CD8-positive, alpha-beta memory T cell (primary cell): ENCODE measurements around the gene FAS. TPM values are rescaled to one million over a fixed set of nuclear protein-coding genes. Genes with fewer than 3 reads are reported as not detected.
"Not testable (repeated sequence)": the region's sequence is repeated elsewhere in the genome, so short reads cannot be mapped to it uniquely, and the experiment has no call there.

Experiments used
- CTCF ChIA-PET: fragments of 350-600 bp; sonication (Branson Sonifier 250); formaldehyde crosslinking; loops from one replicate; lab custom pipeline; 2021; ENCODE audit warnings: antibody characterized with exemption; lab: Charles Lee
- POLR2A ChIA-PET: fragments of 350-600 bp; sonication (Branson Sonifier 250); formaldehyde crosslinking; loops from one replicate; lab custom pipeline; 2021; ENCODE audit warnings: antibody characterized with exemption; lab: Charles Lee
- DNase-seq, 5 donors: peaks; one replicate each; pipeline versions ENCODE4 v3.0.0 to v3.0.0-alpha.2; 2020 to 2022; ENCODE audit warnings: mixed read lengths in 1 of 5
- H3K27ac ChIP-seq: one replicate; pipeline ENCODE4 v1.7.0; 2013; ENCODE audit warnings: low read depth, mild to moderate bottlenecking, low read length, moderate library complexity
- H3K27me3 ChIP-seq: 2 replicates; pipeline ENCODE4 v1.7.0; 2013; ENCODE audit warnings: low read length, mild to moderate bottlenecking; ENCODE audit not compliant: insufficient read depth, poor library complexity, severe bottlenecking
- H3K36me3 ChIP-seq: 2 replicates; pipeline ENCODE4 v1.7.0; 2013; ENCODE audit warnings: mild to moderate bottlenecking, low read length, moderate library complexity; ENCODE audit not compliant: insufficient read depth
- H3K4me1 ChIP-seq: 2 replicates; pipeline ENCODE4 v1.7.0; 2013; ENCODE audit warnings: mild to moderate bottlenecking, low read length, moderate library complexity; ENCODE audit not compliant: insufficient read depth
- H3K4me3 ChIP-seq: 2 replicates; pipeline ENCODE4 v1.7.0; 2013; ENCODE audit warnings: mild to moderate bottlenecking, low read length
- H3K9me3 ChIP-seq: 2 replicates; pipeline ENCODE4 v1.7.0; 2013; ENCODE audit warnings: mild to moderate bottlenecking, low read length
- H3K27ac Mint-ChIP-seq, 8 donors: one replicate each; pipeline ENCODE4 v1.8.0; 2020 to 2021; ENCODE audit warnings: mixed read lengths in 8 of 8, mild to moderate bottlenecking in 6 of 8, inconsistent platforms in 3 of 8, moderate library complexity in 3 of 8
- H3K27me3 Mint-ChIP-seq, 2 donors: one replicate each; pipeline ENCODE4 v1.8.0; 2020 to 2021; ENCODE audit warnings: mixed read lengths in 2 of 2, mild to moderate bottlenecking in 1 of 2, moderate library complexity in 1 of 2
- H3K36me3 Mint-ChIP-seq, 3 donors: one replicate each; pipeline ENCODE4 v1.8.0; 2020 to 2021; ENCODE audit warnings: mixed read lengths in 3 of 3, inconsistent platforms in 1 of 3, mild to moderate bottlenecking in 1 of 3
- H3K4me1 Mint-ChIP-seq, 3 donors: one replicate each; pipeline ENCODE4 v1.8.0; 2020 to 2021; ENCODE audit warnings: mixed read lengths in 3 of 3, inconsistent platforms in 1 of 3, mild to moderate bottlenecking in 1 of 3
- H3K4me3 Mint-ChIP-seq, 7 donors: one replicate each; pipeline ENCODE4 v1.8.0; 2020 to 2021; ENCODE audit warnings: mixed read lengths in 7 of 7, mild to moderate bottlenecking in 6 of 7, moderate library complexity in 4 of 7, inconsistent platforms in 2 of 7
- H3K9me3 Mint-ChIP-seq, 5 donors: one replicate each; pipeline ENCODE4 v1.8.0; 2020 to 2022; ENCODE audit warnings: mixed read lengths in 5 of 5, mild to moderate bottlenecking in 3 of 5, moderate library complexity in 2 of 5, inconsistent platforms in 1 of 5
- polyA plus RNA-seq: library from polyadenylated mRNA; unstranded; fragments of 300-500 nt; fragmentation: Illumina TruSeq; gene quantifications from one replicate; pipeline ENCODE4 v1.2.3, GENCODE V29; 2021
- total RNA-seq, 2 experiments: library from RNA; stranded (reverse); gene quantifications; one replicate each; pipeline ENCODE4 v1.2.3, GENCODE V29; 2021

The FAS gene
- total and polyA plus RNA-seq, 3 experiments from 2014 or later: 41.6 to 78.5 (median 77.9) TPM

DNA sequence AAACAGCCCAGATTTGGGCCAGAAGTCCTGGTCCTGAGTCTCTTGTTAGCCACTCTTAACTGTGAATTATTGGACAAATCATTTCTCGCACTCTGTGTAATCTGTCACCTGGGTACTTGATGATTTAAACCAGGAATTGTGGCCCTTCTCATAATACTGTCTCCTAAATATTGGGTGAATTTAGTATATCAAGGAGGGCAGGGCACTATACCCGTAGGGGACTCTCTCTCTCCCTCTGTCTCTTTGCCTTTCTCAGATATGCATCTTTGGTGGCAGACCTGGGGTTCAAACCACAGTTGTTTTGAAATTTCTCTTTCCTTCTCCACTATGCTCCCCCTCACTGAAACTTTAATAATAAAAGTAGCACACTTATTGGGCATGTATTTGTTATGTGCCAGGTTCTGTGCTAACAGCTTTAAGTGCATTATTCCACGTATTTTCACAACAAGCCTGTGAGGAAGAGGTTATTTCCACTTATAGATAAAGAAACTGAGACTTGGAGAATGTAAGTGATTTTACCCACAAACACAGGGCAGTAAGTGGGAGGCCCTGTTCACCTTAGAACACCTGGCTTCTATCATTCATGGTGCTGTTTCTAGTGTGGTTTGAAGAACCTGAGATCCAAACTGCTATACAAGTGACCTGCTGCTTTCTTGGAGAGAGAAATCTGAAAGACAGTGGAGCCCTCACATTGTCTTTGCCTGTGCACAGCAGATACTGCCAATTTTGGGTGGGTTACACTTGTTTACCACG is 11.8 kb downstream of the FAS start:
- Mint-ChIP-seq H3K27me3 (no peaks in the 10 kb centered on the region), H3K9me3 (no peaks in the 10 kb centered on the region), H3K4me1 (peaks cover 63 to 89% (median 84%) of the 10 kb centered on the region in 3 donors), H3K27ac (peak overlapping the region; percentile 57 to 97 (median 94)), H3K36me3 (peaks cover 5 to 35% (median 9%) of the 10 kb centered on the region in 3 donors), H3K4me3 (peak overlapping the region; percentile 81 to 94 (median 86))
- POLR2A ChIA-PET: interaction anchor here (1.3 kb wide), 1 partner anchor 10 kb away, joined by 6 read pairs; no protein-coding TSS in a partner anchor
- H3K4me1 ChIP-seq: peaks cover 39% of the 10 kb centered on the region
- peak overlapping the region; percentile 21 for H3K27ac ChIP-seq
- CTCF ChIA-PET: interaction anchor here (1.0 to 2.1 kb wide), 3 partner anchors 11 to 215 kb away, joined by 3 to 16 read pairs (median 3); partner anchors contain the start of gene FAS
- H3K9me3 ChIP-seq: no peaks in the 10 kb centered on the region
- peaks cover 5% of the 10 kb centered on the region for H3K36me3 ChIP-seq
- H3K4me3 ChIP-seq: no peak overlapping the region
- no peaks in the 10 kb centered on the region for H3K27me3 ChIP-seq
- DNase-seq: no peak

DNA sequence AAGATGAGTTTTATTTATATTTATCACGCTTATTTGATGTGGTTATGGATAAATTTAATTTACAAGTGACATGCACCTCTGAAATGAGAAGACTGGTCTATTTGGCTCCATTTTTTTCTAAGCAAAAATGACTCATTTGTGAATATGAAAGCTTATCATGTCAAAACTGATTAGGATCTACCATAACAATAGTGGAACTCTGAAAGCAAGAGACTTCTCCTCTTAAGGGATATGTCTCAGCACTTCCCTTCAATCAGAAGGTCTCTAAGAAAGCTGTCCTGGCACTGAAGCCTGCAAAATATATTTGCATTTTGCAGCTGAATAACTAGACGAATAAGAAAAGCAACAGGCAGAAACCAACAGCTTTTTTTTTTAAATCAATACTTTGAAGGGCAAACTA is 12.7 kb downstream of the FAS start:
- Histone ChIP-seq H3K27me3 (no peaks in the 10 kb centered on the region), H3K36me3 (peaks cover 5% of the 10 kb centered on the region), H3K27ac (no peak overlapping the region), H3K4me1 (peaks cover 38% of the 10 kb centered on the region), H3K4me3 (no peak overlapping the region), H3K9me3 (no peaks in the 10 kb centered on the region)
- H3K9me3 Mint-ChIP-seq: no peaks in the 10 kb centered on the region
- no peaks in the 10 kb centered on the region for H3K27me3 Mint-ChIP-seq
- no peak for DNase-seq
- peaks cover 11 to 45% (median 14%) of the 10 kb centered on the region in 3 donors for H3K36me3 Mint-ChIP-seq
- peaks cover 60 to 86% (median 84%) of the 10 kb centered on the region in 3 donors for H3K4me1 Mint-ChIP-seq
- H3K27ac Mint-ChIP-seq: peak overlapping the region in 6 of 8 donors; percentile 17 to 96 (median 72)
- peak overlapping the region in 1 of 7 donors; percentile 20 for H3K4me3 Mint-ChIP-seq
- POLR2A ChIA-PET: no interaction called here
- CTCF ChIA-PET: interaction anchor here (1.0 to 1.1 kb wide), 2 partner anchors 69 to 79 kb away, joined by 3 to 5 read pairs; no protein-coding TSS in a partner anchor

DNA sequence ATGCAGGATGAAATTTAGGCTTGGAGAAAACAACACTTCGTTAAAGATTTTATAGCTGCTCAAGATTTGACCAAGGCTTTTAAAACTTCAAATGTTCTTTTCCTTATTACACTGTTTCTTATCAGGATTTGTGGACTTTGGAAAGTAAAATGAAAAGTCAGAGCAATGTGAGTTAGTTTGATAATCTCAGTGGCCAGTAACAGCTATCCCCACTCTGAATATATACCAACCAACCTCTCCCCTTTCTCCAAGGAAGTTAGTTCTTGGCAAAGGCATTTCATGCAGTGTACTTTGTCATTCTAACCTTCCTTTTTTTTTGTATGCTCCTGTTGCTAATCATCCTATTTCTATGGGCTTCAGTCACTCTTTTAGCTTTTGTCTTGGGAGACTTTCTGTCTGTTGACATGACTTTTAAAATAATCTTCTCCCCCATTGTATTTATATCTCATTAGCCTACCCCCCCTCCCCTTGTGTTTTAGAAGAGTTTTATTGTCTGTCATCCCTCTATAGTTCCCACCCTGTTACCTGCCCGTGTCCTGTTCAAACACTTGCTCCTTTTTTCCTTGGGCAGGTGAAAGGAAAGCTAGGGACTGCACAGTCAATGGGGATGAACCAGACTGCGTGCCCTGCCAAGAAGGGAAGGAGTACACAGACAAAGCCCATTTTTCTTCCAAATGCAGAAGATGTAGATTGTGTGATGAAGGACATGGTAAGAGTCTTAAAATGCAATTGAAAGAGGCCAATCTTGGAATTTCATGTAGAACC is 16.7 kb downstream of the FAS start:
- ChIA-PET POLR2A (interaction anchor here (1.4 kb wide), 1 partner anchor 16 kb away, joined by 5 read pairs; no protein-coding TSS in a partner anchor), CTCF (interaction anchor here (0.6 to 2.9 kb wide), 5 partner anchors 12 to 116 kb away, joined by 3 to 16 read pairs (median 4); partner anchors contain the start of gene FAS)
- Mint-ChIP-seq H3K27ac (peak overlapping the region in 6 of 8 donors; percentile 1 to 72 (median 58)), H3K9me3 (no peaks in the 10 kb centered on the region), H3K4me1 (peaks cover 26 to 57% (median 56%) of the 10 kb centered on the region in 3 donors), H3K27me3 (no peaks in the 10 kb centered on the region), H3K36me3 (peaks cover 16 to 78% (median 31%) of the 10 kb centered on the region in 3 donors), H3K4me3 (peak overlapping the region in 1 of 7 donors; percentile 32)
- H3K4me1 ChIP-seq: peaks cover 15% of the 10 kb centered on the region
- H3K4me3 ChIP-seq: no peak overlapping the region
- no peaks in the 10 kb centered on the region for H3K9me3 ChIP-seq
- no peak for DNase-seq
- peaks cover 18% of the 10 kb centered on the region for H3K36me3 ChIP-seq
- H3K27ac ChIP-seq: no peak overlapping the region
- H3K27me3 ChIP-seq: no peaks in the 10 kb centered on the region

DNA sequence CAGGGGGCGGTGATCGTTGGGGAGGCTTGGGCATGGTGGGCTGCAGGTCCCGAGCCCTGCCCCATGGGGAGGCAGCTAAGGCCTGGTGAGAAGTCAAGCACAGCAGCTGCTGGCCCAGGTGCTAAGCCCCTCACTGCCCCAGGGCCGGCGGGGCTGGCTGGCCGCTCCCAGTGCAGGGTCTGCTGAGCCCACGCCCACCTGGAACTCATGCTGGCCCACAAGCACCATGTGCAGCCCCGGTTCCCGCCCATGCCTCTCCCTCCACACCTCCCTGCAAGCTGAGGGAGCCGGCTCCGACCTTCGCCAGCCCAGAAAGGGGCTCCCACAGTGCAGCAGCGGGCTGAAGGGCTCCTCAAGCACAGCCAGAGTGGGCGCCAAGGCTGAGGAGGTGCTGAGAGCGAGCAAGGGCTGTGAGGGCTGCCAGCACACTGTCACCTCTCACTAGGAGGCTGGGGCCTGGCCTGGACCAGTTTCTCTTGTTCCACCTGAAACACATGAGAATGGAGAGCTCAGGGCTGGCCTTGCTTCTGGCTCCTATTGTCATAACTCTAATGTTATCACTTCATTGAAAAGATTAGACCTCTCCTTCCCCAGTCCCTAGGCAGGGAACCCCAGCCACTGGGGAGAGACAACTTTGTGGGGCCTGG is 28.2 kb downstream of the FAS start:
- H3K9me3 Mint-ChIP-seq, H3K4me1 ChIP-seq, H3K27ac ChIP-seq, H3K27me3 ChIP-seq, H3K4me3 Mint-ChIP-seq, H3K9me3 ChIP-seq, H3K27ac Mint-ChIP-seq, H3K4me3 ChIP-seq, POLR2A ChIA-PET, H3K27me3 Mint-ChIP-seq, DNase-seq: not testable (repeated sequence)
- CTCF ChIA-PET: interaction anchor here (0.8 to 2.5 kb wide), 3 partner anchors 11 to 199 kb away, joined by 3 to 9 read pairs (median 4); no protein-coding TSS in a partner anchor
- H3K36me3 ChIP-seq: peaks cover 17% of the 10 kb centered on the region
- H3K4me1 Mint-ChIP-seq: peaks cover 1 to 13% (median 9%) of the 10 kb centered on the region in 3 donors
- H3K36me3 Mint-ChIP-seq: peaks cover 17 to 83% (median 32%) of the 10 kb centered on the region in 3 donors

DNA sequence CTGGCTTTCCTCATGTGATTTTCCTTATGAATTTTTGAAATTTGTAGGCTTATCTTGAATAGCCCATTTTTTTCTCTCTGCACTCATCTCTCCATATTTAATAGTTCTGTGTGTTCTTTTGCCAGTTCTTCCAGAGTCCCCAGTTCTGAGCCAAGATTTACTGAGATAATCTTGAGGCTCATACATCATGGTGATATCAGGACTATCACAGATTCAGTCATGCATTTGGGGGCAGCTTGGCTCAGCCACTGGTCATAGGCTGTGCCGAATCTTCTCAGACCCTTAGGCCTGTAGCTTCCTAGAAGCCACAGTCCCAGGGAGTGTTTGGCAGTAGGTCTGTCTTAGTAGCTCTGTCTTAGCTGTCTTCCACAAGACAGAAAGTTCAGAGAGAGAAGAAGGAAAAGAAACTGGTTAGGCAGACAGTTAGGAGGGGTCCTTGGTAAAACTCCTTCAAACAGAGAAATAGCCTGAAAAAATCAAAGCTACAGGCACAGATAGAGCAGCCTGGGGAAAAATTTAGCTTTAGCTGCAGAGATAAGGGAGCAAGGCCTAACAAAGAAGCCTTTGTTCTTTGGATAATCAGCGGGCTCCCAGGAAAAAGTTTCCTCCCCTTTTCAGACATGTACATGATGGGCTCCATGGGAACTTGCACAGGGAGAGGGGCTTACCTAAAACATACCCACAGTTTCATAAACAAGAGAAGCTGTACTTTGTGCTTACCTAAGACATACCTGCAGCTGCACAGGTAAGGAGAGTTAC is 29.1 kb downstream of the FAS start:
- Mint-ChIP-seq H3K4me1 (peaks cover 1 to 10% (median 9%) of the 10 kb centered on the region in 3 donors), H3K36me3 (peaks cover 17 to 80% (median 30%) of the 10 kb centered on the region in 3 donors), H3K9me3 (no peaks in the 10 kb centered on the region), H3K27me3 (no peaks in the 10 kb centered on the region), H3K27ac (peak overlapping the region in 4 of 8 donors; percentile 3 to 66 (median 43)), H3K4me3 (no peak overlapping the region)
- H3K36me3 ChIP-seq: peaks cover 9% of the 10 kb centered on the region
- H3K27ac ChIP-seq: no peak overlapping the region
- ChIA-PET CTCF (interaction anchor here (0.6 to 3.0 kb wide), 4 partner anchors 10 to 198 kb away, joined by 3 to 20 read pairs (median 10); no protein-coding TSS in a partner anchor), POLR2A (no interaction called here)
- H3K9me3 ChIP-seq: no peaks in the 10 kb centered on the region
- no peak overlapping the region for H3K4me3 ChIP-seq
- no peak for DNase-seq
- no peaks in the 10 kb centered on the region for H3K27me3 ChIP-seq
- no peaks in the 10 kb centered on the region for H3K4me1 ChIP-seq

DNA sequence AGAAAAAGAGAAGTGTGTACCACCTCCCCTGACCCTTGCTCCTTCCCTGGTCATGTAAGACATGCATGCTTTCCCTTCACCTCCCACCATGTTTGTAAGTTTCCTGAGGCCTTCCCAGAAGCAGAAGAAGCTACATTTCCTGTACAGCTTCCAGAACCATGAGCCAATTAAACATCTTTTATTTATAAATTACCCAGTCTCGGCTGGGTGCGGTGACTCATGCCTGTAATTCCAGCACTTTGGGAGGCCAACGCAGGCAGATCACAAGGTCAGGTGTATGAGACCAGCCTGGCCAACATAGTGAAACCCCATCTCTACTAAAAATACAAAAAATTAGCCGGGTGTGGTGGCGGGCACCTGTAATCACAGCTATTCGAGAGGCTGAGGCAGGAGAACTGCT is 30.9 kb downstream of the FAS start:
- H3K4me3 ChIP-seq, H3K4me3 Mint-ChIP-seq, H3K4me1 ChIP-seq, H3K9me3 ChIP-seq, H3K4me1 Mint-ChIP-seq, H3K27ac ChIP-seq, DNase-seq, H3K9me3 Mint-ChIP-seq, H3K27me3 Mint-ChIP-seq, H3K36me3 ChIP-seq, H3K27me3 ChIP-seq, POLR2A ChIA-PET: not testable (repeated sequence)
- Mint-ChIP-seq H3K27ac (peak overlapping the region in 1 of 8 donors; percentile 84), H3K36me3 (peaks cover 17 to 75% (median 27%) of the 10 kb centered on the region in 3 donors)
- CTCF ChIA-PET: interaction anchor here (3.0 kb wide), 2 partner anchors 8 to 196 kb away, joined by 10 to 20 read pairs; no protein-coding TSS in a partner anchor

DNA sequence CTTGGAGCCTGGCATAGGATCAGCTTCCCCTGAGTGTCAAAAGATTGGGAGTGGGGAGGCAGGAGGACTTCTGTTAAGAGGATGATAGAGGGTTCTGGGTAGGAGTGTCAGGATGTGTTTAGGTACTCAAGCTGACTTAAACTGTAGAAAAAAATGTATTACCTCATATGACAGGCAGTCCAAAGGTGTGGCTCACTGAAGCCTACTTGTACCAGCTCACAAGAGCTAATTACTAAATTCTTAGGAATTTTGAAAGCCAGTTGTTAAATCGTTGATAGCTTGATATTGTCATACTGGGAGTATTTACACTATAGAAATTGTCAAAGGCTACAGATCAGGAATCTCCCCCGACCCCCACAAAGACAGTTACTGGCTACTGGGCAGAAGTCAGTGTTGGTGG is 32.1 kb downstream of the FAS start:
- Mint-ChIP-seq H3K27me3 (no peaks in the 10 kb centered on the region), H3K27ac (peak overlapping the region in 4 of 8 donors; percentile 1 to 80 (median 38)), H3K36me3 (peaks cover 11 to 67% (median 23%) of the 10 kb centered on the region in 3 donors), H3K4me1 (peaks cover 0 to 1% (median 0%) of the 10 kb centered on the region in 3 donors), H3K9me3 (no peaks in the 10 kb centered on the region), H3K4me3 (no peak overlapping the region)
- ChIA-PET CTCF (interaction anchor here (1.0 to 3.0 kb wide), 4 partner anchors 15 to 197 kb away, joined by 3 to 10 read pairs (median 3); no protein-coding TSS in a partner anchor), POLR2A (no interaction called here)
- H3K36me3 ChIP-seq: peaks cover 9% of the 10 kb centered on the region
- no peak for DNase-seq
- H3K27ac ChIP-seq: no peak overlapping the region
- H3K9me3 ChIP-seq: no peaks in the 10 kb centered on the region
- H3K4me3 ChIP-seq: no peak overlapping the region
- no peaks in the 10 kb centered on the region for H3K4me1 ChIP-seq
- H3K27me3 ChIP-seq: no peaks in the 10 kb centered on the region
